ENCODE data around the gene SYT13.

SYT13 gene

DNA sequence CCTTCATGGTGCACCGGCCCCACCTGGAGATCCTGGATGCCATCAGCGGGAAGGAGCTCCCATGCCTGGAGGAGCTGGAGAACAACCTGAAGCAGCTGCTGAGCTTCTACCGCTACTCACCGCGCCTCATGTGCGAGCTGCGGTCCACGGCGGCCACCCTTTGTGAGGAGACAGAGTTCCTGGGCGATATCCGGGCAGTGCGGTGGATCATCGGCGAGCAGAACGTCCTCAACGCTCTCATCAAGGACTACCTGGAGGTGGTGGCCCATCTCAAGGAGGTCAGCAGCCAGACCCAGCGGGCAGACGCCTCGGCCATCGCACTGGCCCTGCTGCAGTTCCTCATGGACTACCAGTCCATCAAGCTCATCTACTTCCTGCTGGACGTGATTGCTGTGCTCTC lies 59.2 kb downstream of the SYT13 start:
- H3K36me3 ChIP-seq (ENCODE audit: insufficient read depth, low read length): peaks cover 44% of the 10 kb centered on the region
- no peak overlapping the region for H2AFZ ChIP-seq (ENCODE audit: low read depth, low read length)
- H3K9me3 ChIP-seq (ENCODE audit: low read length): peaks cover 12% of the 10 kb centered on the region
- H3K4me3 ChIP-seq (ENCODE audit: low read length): no peak overlapping the region
- H3K4me1 ChIP-seq (ENCODE audit: insufficient read depth, low read length): no peaks in the 10 kb centered on the region
- no peaks in the 10 kb centered on the region for H3K27me3 ChIP-seq (ENCODE audit: insufficient read depth, low read length)

DNA sequence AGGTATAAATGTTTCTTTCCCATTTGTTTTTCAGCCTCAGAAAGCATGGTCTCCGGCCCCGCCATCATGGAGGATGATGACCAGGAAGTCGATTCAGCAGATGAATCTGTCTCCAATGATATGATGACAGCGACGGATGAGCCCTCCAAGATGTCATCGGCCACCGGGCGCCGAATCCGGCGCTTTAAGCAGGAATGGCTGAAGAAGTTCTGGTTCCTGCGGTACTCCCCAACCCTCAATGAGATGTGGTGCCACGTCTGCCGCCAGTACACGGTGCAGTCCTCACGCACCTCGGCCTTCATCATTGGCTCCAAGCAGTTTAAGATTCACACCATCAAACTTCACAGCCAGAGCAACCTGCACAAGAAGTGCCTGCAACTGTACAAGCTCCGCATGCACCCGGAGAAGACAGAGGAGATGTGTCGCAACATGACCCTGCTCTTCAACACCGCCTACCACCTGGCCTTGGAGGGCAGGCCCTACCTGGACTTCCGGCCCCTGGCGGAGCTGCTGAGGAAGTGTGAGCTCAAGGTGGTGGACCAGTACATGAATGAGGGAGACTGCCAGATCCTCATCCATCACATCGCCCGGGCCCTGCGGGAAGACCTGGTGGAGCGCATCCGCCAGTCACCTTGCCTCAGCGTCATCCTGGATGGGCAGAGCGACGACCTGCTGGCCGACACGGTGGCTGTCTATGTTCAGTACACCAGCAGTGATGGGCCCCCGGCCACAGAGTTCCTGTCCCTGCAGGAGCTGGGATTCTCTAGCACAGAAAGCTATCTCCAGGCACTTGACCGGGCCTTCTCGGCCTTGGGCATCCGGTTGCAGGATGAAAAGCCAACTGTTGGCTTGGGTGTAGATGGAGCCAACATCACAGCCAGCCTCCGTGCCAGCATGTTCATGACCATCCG lies 59.9 kb downstream of the SYT13 start:
- Histone ChIP-seq H3K4me1 (ENCODE audit: insufficient read depth, low read length) (no peaks in the 10 kb centered on the region), H3K36me3 (ENCODE audit: insufficient read depth, low read length) (peaks cover 44% of the 10 kb centered on the region), H2AFZ (ENCODE audit: low read depth, low read length) (no peak overlapping the region), H3K27me3 (ENCODE audit: insufficient read depth, low read length) (no peaks in the 10 kb centered on the region), H3K9me3 (ENCODE audit: low read length) (peaks cover 12% of the 10 kb centered on the region), H3K4me3 (ENCODE audit: low read length) (no peak overlapping the region)

DNA sequence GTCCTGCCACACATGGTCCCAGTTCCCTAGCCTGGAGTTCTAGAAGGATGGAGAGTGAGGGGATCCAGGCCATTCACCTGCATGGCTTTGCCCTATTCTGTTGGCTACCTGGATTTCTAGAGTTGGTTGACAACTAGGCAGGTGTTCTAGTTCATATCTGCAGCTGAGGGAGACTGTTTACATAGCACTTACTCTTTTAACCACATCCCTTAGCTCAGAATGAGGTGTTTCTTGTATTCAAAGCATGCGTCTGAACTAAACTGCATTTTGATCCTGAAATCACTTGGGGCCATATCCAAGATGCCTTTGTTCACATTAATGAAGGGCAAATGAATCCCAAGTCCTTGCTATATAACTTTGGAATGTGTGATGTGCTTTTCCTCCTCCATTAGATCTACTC lies 60.9 kb downstream of the SYT13 start:
- peaks cover 50% of the 10 kb centered on the region for H3K36me3 ChIP-seq (ENCODE audit: insufficient read depth, low read length)
- peaks cover 15% of the 10 kb centered on the region for H3K9me3 ChIP-seq (ENCODE audit: low read length)
- no peaks in the 10 kb centered on the region for H3K27me3 ChIP-seq (ENCODE audit: insufficient read depth, low read length)
- H3K4me3 ChIP-seq (ENCODE audit: low read length): no peak overlapping the region
- no peak overlapping the region for H2AFZ ChIP-seq (ENCODE audit: low read depth, low read length)
- H3K4me1 ChIP-seq (ENCODE audit: insufficient read depth, low read length): no peaks in the 10 kb centered on the region

DNA sequence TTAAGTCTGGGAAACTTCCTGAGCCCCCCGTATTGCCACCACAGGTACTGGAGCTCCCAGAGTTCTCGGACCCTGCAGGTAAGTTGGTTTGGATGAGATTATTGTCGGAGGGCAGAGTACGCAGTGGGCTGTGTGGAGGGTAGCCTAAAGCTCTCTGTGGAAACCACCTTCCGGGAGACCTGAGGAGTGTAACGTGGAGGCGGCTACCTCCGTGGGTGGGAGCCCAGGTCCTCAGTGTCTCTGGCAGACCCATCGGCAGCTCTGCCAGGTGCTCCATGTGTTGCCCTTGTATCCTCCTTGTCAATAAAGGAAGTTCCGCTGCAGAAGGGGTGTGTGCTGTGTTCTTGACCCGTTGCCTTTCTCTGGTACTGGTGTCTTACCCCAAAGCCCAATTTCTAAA lies 61.4 kb downstream of the SYT13 start:
- H3K4me1 ChIP-seq (ENCODE audit: insufficient read depth, low read length): no peaks in the 10 kb centered on the region
- no peak overlapping the region for H2AFZ ChIP-seq (ENCODE audit: low read depth, low read length)

DNA sequence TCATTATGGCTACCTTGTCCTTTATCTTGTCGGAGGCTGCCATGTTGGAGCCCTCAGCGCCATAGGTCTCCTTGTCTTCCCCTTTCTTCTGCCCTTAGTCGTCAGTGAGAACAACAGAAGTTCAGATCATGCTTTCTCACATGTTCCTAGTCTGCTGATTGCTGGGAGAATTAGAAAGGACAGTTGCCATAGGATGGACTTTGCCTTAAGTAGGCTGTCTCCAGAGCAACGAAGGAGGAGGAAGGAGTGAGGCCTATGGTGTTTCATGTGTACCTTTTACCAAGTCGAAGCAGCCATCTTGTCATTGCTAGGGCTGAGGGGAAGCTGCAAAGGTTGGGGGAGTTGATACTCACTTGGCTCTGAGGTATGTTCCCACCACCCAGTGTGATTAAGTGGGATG lies 62.6 kb downstream of the SYT13 start:
- H2AFZ ChIP-seq (ENCODE audit: low read depth, low read length): no peak overlapping the region
- no peaks in the 10 kb centered on the region for H3K27me3 ChIP-seq (ENCODE audit: insufficient read depth, low read length)
- no peak overlapping the region for H3K4me3 ChIP-seq (ENCODE audit: low read length)
- no peaks in the 10 kb centered on the region for H3K4me1 ChIP-seq (ENCODE audit: insufficient read depth, low read length)
- peaks cover 15% of the 10 kb centered on the region for H3K9me3 ChIP-seq (ENCODE audit: low read length)
- peaks cover 55% of the 10 kb centered on the region for H3K36me3 ChIP-seq (ENCODE audit: insufficient read depth, low read length)

More for the DNA sequence above, 61.4 kb downstream of the SYT13 start:
- Histone ChIP-seq H3K9me3 (ENCODE audit: low read length) (peaks cover 15% of the 10 kb centered on the region), H3K4me3 (ENCODE audit: low read length) (no peak overlapping the region), H3K36me3 (ENCODE audit: insufficient read depth, low read length) (peaks cover 52% of the 10 kb centered on the region), H3K27me3 (ENCODE audit: insufficient read depth, low read length) (no peaks in the 10 kb centered on the region)

DNA sequence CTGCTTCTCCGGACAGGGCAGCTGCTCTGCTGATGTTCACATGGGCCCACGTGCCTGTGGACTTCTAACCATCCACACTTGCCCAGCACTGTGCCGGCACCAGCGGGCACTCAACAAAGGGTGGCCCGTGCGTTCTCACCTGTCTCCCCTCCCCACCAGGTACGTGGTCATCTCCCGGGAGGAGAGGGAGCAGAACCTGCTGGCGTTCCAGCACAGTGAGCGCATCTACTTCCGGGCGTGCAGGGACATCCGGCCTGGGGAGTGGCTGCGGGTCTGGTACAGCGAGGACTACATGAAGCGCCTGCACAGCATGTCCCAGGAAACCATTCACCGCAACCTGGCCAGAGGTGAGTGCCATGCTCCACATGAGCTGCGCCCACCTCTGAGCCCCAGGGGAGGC lies 66.7 kb downstream of the SYT13 start:
- Histone ChIP-seq H3K4me3 (ENCODE audit: low read length) (no peak overlapping the region), H2AFZ (ENCODE audit: low read depth, low read length) (no peak overlapping the region), H3K4me1 (ENCODE audit: insufficient read depth, low read length) (no peaks in the 10 kb centered on the region), H3K9me3 (ENCODE audit: low read length) (peaks cover 7% of the 10 kb centered on the region), H3K27me3 (ENCODE audit: insufficient read depth, low read length) (no peaks in the 10 kb centered on the region), H3K36me3 (ENCODE audit: insufficient read depth, low read length) (peaks cover 23% of the 10 kb centered on the region)

DNA sequence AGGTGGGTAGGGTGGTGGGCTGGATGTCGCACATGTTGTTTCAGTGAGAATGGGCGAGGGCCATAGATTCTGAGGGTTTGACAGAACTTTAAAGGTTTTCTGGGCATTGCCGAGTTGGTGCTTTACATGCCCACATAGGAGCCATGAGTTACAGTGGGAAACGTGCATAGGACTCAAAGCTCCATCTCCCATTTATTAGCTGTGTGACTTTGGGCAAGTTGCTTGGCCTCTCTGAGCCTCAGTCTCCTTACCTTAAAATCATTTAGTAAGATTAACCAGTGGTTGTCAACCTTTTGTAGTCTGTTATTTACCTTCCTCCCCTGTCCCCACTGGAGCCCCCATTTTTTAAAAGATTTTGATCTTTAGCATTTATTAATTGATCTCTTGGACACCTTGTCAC lies 67.4 kb downstream of the SYT13 start:
- Histone ChIP-seq H3K9me3 (ENCODE audit: low read length) (peaks cover 7% of the 10 kb centered on the region), H3K27me3 (ENCODE audit: insufficient read depth, low read length) (no peaks in the 10 kb centered on the region), H3K36me3 (ENCODE audit: insufficient read depth, low read length) (peaks cover 17% of the 10 kb centered on the region), H3K4me3 (ENCODE audit: low read length) (no peak overlapping the region), H3K4me1 (ENCODE audit: insufficient read depth, low read length) (no peaks in the 10 kb centered on the region), H2AFZ (ENCODE audit: low read depth, low read length) (no peak overlapping the region)

DNA sequence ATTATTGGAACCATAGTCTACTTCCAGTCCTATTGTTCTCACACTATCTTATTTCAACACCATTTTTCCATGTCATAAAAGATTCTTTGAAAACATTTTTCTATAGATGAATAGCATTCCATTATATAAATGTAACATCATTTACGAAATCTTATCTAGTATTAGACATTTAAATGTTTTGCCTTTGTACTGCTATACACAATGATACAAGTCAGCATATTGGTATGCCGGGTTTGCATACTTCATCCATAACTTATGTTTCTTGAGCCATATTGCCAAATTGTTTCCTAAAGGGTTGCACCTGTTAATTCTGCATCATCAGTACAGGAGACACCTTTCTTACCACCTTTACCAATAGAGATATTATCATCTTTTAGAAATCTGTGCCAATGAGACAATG lies 68.2 kb downstream of the SYT13 start:
- Histone ChIP-seq H3K36me3 (ENCODE audit: insufficient read depth, low read length) (peaks cover 14% of the 10 kb centered on the region), H3K4me1 (ENCODE audit: insufficient read depth, low read length) (no peaks in the 10 kb centered on the region), H2AFZ (ENCODE audit: low read depth, low read length) (no peak overlapping the region), H3K27me3 (ENCODE audit: insufficient read depth, low read length) (no peaks in the 10 kb centered on the region), H3K4me3 (ENCODE audit: low read length) (no peak overlapping the region), H3K9me3 (ENCODE audit: low read length) (peaks cover 5% of the 10 kb centered on the region)

DNA sequence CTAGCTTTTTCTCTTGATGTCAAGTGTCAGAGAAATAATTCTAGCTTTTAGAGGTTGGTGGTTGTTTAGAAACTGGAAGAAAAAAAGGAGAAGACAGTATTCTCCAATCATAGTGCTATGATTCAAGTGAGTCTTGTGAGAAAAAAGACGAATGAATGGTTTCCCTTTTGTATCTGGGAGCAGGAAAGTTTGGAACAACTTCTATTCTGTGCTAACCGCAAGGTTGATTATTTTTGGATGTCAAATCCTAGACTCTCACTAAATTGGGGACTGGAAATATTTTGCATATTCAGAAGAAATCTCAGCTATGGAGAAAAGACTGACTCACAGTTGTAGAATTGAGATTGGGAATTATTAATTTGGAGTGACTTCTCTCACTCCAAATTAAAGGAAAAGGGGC lies 69.2 kb downstream of the SYT13 start:
- Histone ChIP-seq H3K27me3 (ENCODE audit: insufficient read depth, low read length) (no peaks in the 10 kb centered on the region), H3K4me3 (ENCODE audit: low read length) (no peak overlapping the region), H2AFZ (ENCODE audit: low read depth, low read length) (no peak overlapping the region), H3K9me3 (ENCODE audit: low read length) (peaks cover 3% of the 10 kb centered on the region), H3K36me3 (ENCODE audit: insufficient read depth, low read length) (peaks cover 14% of the 10 kb centered on the region), H3K4me1 (ENCODE audit: insufficient read depth, low read length) (no peaks in the 10 kb centered on the region)

DNA sequence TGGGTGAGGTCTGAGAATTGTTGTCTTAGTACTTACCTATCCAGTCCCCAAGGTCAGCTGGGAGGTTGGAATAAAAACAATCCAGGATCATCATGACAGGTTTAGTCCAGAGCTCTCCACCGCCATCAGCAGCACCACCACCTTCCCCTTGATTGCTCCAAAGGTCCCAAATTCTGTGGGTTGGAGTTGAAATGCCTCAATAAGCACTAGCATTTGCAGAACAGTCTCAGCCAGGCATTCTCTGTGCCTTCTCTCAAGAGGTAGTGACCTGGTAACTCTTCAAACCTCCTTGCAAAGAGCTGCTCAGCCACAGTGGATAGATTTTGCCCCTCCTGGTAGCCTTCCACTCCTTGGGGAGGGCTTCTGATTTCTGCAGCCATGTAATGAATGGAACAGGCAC lies 70.1 kb downstream of the SYT13 start:
- Histone ChIP-seq H3K4me1 (ENCODE audit: insufficient read depth, low read length) (no peaks in the 10 kb centered on the region), H2AFZ (ENCODE audit: low read depth, low read length) (no peak overlapping the region), H3K9me3 (ENCODE audit: low read length) (peaks cover 3% of the 10 kb centered on the region), H3K27me3 (ENCODE audit: insufficient read depth, low read length) (no peaks in the 10 kb centered on the region), H3K36me3 (ENCODE audit: insufficient read depth, low read length) (peaks cover 13% of the 10 kb centered on the region), H3K4me3 (ENCODE audit: low read length) (no peak overlapping the region)

DNA sequence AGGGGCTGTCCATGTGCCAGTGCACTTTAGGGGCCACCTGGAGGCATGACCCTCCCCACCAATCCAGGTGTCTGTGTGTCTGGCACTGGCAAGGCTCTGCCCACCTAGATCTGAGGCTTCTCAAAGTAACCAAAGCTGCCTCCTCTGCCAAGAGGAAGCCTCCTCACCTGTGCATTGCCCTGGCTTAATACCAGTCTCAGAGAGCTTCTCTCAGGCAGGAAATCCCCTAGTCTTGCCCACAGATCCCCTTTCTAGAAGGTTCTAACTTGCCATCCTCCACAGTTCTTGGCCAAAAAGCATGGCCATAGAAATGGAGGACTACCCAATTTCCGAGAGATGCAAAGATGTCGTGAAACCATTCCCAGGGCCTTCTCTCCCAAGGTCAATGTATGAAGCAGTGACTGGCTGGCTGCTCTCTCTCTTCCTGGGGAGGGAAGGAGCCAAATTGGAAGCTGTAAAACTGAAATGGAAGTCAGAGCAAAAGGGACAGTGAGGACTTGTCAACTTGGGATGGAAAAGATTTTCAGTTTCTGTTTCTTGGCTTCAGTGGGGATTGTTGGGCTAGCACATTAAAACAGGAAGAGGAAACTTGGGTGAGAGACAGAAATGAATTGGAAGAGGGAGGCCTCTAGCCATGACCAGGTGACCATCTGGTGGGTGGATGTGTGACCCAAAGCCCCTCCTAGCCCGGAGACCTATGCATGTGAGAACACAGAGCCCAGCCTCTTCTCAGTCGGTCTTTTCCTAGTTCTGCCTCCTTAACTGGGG lies 70.9 kb downstream of the SYT13 start:
- Histone ChIP-seq H3K36me3 (ENCODE audit: insufficient read depth, low read length) (peaks cover 8% of the 10 kb centered on the region), H3K9me3 (ENCODE audit: low read length) (no peaks in the 10 kb centered on the region), H3K4me3 (ENCODE audit: low read length) (no peak overlapping the region), H3K4me1 (ENCODE audit: insufficient read depth, low read length) (peaks cover 7% of the 10 kb centered on the region), H3K27me3 (ENCODE audit: insufficient read depth, low read length) (no peaks in the 10 kb centered on the region), H2AFZ (ENCODE audit: low read depth, low read length) (no peak overlapping the region)

DNA sequence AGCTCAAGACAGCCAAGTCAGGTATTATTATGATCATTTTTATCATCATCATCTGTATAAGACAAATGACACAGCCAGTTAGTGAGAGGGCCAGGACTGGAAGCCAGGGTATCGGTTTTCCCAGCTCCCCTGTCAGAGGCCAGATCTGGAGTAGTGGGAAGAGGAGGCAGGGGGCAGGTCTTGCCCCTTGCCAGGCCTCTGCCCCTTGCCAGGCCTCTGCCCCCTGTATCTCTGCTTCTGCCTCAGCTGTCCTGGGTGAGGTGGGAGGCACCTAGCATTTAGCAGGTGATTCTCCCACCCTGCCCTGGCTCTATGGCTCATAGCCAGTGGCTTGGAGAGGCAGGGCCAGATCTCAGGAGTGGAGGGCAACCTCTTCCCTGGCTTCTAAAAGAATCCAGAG lies 72.4 kb downstream of the SYT13 start:
- Histone ChIP-seq H3K9me3 (ENCODE audit: low read length) (no peaks in the 10 kb centered on the region), H3K4me1 (ENCODE audit: insufficient read depth, low read length) (peaks cover 21% of the 10 kb centered on the region), H3K4me3 (ENCODE audit: low read length) (no peak overlapping the region), H3K36me3 (ENCODE audit: insufficient read depth, low read length) (no peaks in the 10 kb centered on the region), H3K27me3 (ENCODE audit: insufficient read depth, low read length) (no peaks in the 10 kb centered on the region), H2AFZ (ENCODE audit: low read depth, low read length) (no peak overlapping the region)

DNA sequence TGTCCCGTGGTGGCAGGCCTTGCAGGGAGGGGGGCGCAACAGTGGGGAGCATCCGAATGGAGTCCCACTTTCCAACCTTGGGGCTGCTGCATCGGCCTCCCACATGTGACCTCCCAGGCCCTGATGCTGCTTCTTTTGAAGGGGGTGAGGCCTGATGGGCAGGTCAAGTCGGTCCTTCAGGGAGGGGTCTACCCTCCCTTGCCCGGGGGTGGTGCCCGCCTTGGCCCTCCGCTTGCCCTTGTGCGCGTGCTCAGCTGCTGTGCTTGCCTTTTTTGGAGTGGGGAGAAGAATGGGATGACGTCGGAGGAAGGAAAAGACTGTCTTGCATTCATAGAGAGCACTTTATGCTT lies 72.8 kb downstream of the SYT13 start:
- no peak overlapping the region for H3K4me3 ChIP-seq (ENCODE audit: low read length)
- no peaks in the 10 kb centered on the region for H3K27me3 ChIP-seq (ENCODE audit: insufficient read depth, low read length)
- no peaks in the 10 kb centered on the region for H3K36me3 ChIP-seq (ENCODE audit: insufficient read depth, low read length)
- H3K9me3 ChIP-seq (ENCODE audit: low read length): no peaks in the 10 kb centered on the region
- no peak overlapping the region for H2AFZ ChIP-seq (ENCODE audit: low read depth, low read length)
- H3K4me1 ChIP-seq (ENCODE audit: insufficient read depth, low read length): peaks cover 23% of the 10 kb centered on the region
